Ovary (tissue), 9 donors: Measurements from ENCODE around the gene BCOR. TPM values are rescaled to one million over a fixed set of nuclear protein-coding genes. Genes with fewer than 3 reads are reported as not detected.

Source experiments
- DNase-seq, 5 donors: peaks; one replicate each; pipeline ENCODE4 v3.0.0-alpha.2; 2019 to 2020
- H3K27ac ChIP-seq, 2 donors: fragments of 200-600 bp; one replicate each; pipeline versions ENCODE4 v1.5.1 to v1.8.0; 2019 to 2022
- H3K27me3 ChIP-seq: fragments of 200-600 bp; one replicate; pipeline ENCODE4 v1.8.0; 2022
- H3K36me3 ChIP-seq: fragments of 200-600 bp; sonication (generic); one replicate; pipeline ENCODE4 v1.5.1; 2019
- H3K4me1 ChIP-seq: one replicate; pipeline ENCODE4 v1.8.1; 2013; ENCODE audit warnings: mild to moderate bottlenecking, moderate library complexity; ENCODE audit not compliant: insufficient read depth
- H3K4me3 ChIP-seq: fragments of 200-600 bp; sonication (generic); one replicate; pipeline ENCODE4 v1.5.1; 2017
- H3K9me3 ChIP-seq, 2 donors: fragments of 200-600 bp in 1 of 2; sonication (generic) in 1 of 2; one replicate each; pipeline versions ENCODE4 v1.5.1 to v1.8.1; 2013 to 2019; ENCODE audit warnings: mild to moderate bottlenecking in 1 of 2, moderate library complexity in 1 of 2
- EP300 ChIP-seq: sonication (generic); formaldehyde crosslinking; IDR thresholded peaks from one replicate; pipeline ENCODE4 v1.6.1; 2017; ENCODE audit warnings: antibody characterized with exemption
- POLR2A ChIP-seq: fragments of 450-650 bp; IDR thresholded peaks from one replicate; pipeline ENCODE4 v1.6.1; 2017; ENCODE audit warnings: antibody characterized with exemption, mild to moderate bottlenecking, moderate library complexity
- WGBS, 3 donors: extraction: QIAGEN DNeasy Blood & Tissue Kit in 1 of 3; methylation state at CpG; one replicate each; pipeline versions ENCODE4 v1.1.5 to v1.1.7; 2013 to 2017; 5-methylcytosine and 5-hydroxymethylcytosine counted together
- intact Hi-C, 4 donors: fragments of 100-400 bp; cut with DNase I; formaldehyde crosslinking; loops; one replicate each; pipeline versions ENCODE4 v1.11.0 to v1.15.1; 2022 to 2023
- polyA plus RNA-seq, 2 donors: library from polyadenylated mRNA; stranded (reverse); fragments of 200-250 nt in 1 of 2; fragments of 350-450 nt in 1 of 2; fragmentation: Illumina TruSeq in 1 of 2; extraction: RNeasy Lipid Tissue Mini Kit (QIAGEN cat#74804) in 1 of 2; gene quantifications; one replicate each; pipeline ENCODE4 v1.2.3, GENCODE V29; 2013 to 2014
- total RNA-seq, 7 donors: library from RNA; depleted of rRNA in 2 of 7; stranded (reverse); fragments of >200 nt in 2 of 7; fragmentation: NEBNext Ultra II Directional in 3 of 7; extraction: Animal tissue kit (Norgen Biotek cat#: 25700) in 3 of 7; gene quantifications; one replicate each; pipeline versions ENCODE4 v1.1.0 to v1.2.4, GENCODE V29; 2016 to 2023
- TF ChIP-seq, protein P1 (sequence below), 3 donors: fragments of 450-650 bp in 2 of 3; fragments of 200-600 bp in 1 of 3; IDR thresholded peaks; one replicate each; pipeline versions ENCODE4 v1.5.1 to v1.8.0; 2016 to 2022; ENCODE audit warnings: antibody characterized with exemption in 3 of 3, mild to moderate bottlenecking in 1 of 3
- donor health status: DM: no; HTN: no; CAD: no; lungs with moderate emphysema.
- donor health status: DM: no; HTN: no; CAD: no.
- donor health status: Bipolar disorder and iron deficiency.
- donor health status: DM: yes; HTN: yes; CAD: no.
- donor health status: DM: no; HTN: no; CAD: no.
- donor health status: DM: yes; HTN: yes; CAD: no.

BCOR gene
- total and polyA plus RNA-seq, 9 donors: 17.7 to 57.2 (median 42.3) TPM

- Histone ChIP-seq H3K27me3 (no peaks in the 10 kb centered on the region), H3K4me1 (peaks cover 8% of the 10 kb centered on the region), H3K4me3 (no peak overlapping the region), H3K9me3 (no peaks in the 10 kb centered on the region), H3K27ac (peak overlapping the region in 1 of 2 donors; percentile 48), H3K36me3 (no peaks in the 10 kb centered on the region)
- 72 to 83% (median 77%) methylated on average over 6 of the region's 6 CpGs for WGBS, 3 donors
- TF ChIP-seq EP300 (no peak), POLR2A (no peak)
- TF ChIP-seq, protein P1, sequence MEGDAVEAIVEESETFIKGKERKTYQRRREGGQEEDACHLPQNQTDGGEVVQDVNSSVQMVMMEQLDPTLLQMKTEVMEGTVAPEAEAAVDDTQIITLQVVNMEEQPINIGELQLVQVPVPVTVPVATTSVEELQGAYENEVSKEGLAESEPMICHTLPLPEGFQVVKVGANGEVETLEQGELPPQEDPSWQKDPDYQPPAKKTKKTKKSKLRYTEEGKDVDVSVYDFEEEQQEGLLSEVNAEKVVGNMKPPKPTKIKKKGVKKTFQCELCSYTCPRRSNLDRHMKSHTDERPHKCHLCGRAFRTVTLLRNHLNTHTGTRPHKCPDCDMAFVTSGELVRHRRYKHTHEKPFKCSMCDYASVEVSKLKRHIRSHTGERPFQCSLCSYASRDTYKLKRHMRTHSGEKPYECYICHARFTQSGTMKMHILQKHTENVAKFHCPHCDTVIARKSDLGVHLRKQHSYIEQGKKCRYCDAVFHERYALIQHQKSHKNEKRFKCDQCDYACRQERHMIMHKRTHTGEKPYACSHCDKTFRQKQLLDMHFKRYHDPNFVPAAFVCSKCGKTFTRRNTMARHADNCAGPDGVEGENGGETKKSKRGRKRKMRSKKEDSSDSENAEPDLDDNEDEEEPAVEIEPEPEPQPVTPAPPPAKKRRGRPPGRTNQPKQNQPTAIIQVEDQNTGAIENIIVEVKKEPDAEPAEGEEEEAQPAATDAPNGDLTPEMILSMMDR (IDR thresholded peaks at IDR 0.05): no peak
- DNase-seq: no peak
- intact Hi-C loops: no loop called here
These were observed 44.7 kb upstream of the BCOR start for GRCh38 chrX:40142417-40142816.

DNA sequence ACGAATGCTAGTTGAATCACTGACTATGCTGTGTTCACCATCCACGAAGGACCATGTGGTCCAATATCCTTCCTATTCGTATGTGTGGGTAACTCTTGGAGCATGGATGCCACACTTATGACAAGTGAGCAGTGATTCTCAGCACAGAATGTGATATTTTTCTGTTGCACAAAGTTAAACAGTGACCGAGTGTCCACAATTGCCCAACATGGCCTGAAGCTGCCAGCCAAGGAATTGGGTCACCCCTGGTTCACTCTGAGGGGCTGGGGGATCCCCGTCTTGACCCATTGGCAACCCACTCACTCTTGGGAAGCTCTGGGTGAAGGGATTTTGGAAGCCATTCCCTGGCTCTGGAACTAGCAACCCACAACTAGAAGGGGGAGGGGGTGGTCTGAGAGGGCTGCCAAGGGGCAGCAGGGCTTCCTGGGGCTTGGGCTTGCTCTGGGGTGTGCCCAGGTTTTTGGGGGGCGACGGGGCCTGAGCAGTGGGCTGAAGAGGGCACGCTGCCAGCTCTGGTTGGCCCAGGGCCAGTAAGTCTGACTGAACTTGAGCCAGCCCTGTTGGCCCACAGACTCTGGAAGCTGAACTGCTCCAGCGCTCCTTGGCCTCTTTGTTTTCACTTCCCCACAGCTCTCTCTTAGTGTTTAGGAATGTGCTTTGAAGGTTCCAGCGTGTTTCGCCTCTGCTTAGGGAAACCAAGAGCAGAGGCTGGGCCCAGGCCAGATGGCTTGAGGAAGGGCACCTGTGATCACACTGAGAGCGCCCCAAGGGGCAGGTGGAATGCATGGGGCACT lies 43.1 kb upstream of the BCOR start:
- Histone ChIP-seq H3K27ac (peak overlapping the region in 1 of 2 donors; percentile 48), H3K9me3 (no peaks in the 10 kb centered on the region), H3K27me3 (no peaks in the 10 kb centered on the region), H3K4me3 (no peak overlapping the region), H3K36me3 (no peaks in the 10 kb centered on the region), H3K4me1 (peaks cover 6% of the 10 kb centered on the region)
- peak; percentile 61 to 81 (median 71) for DNase-seq
- TF ChIP-seq EP300 (no peak), POLR2A (no peak)
- TF ChIP-seq, protein P1 (IDR thresholded peaks at IDR 0.05): no peak
- 22 to 27% (median 22%) methylated on average over 8 to 12 of the region's 12 CpGs for WGBS, 3 donors
- intact Hi-C loops: no loop called here

DNA sequence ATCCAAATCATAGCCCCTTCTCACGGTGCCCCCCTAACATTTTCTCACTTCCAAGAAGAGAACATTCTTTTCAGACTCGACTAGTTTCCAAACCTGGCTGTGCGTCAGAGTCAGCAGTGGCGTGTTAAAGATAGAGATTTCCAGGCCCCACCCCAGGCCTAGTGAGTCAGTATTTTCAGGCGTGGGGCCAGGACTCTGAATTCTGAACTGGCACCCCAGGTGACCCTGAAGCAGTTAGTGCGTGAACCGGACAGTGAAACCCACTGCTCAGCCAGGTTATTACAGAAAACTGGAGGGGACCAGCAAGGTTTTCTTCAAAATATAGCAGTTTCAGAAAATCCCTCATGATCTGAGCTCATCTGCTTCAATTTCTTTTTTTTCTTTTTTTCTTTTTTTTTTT lies 35.0 kb upstream of the BCOR start:
- DNase-seq: peak; percentile 75 to 88 (median 82)
- Histone ChIP-seq H3K36me3 (no peaks in the 10 kb centered on the region), H3K4me1 (no peaks in the 10 kb centered on the region), H3K27ac (peak overlapping the region; percentile 44 to 52), H3K27me3 (no peaks in the 10 kb centered on the region), H3K9me3 (no peaks in the 10 kb centered on the region), H3K4me3 (no peak overlapping the region)
- TF ChIP-seq, protein P1 (IDR thresholded peaks at IDR 0.05): no peak
- TF ChIP-seq POLR2A (no peak), EP300 (no peak)
- intact Hi-C loops: no loop called here
- 45 to 49% (median 46%) methylated on average over 7 of the region's 7 CpGs for WGBS, 3 donors

DNA sequence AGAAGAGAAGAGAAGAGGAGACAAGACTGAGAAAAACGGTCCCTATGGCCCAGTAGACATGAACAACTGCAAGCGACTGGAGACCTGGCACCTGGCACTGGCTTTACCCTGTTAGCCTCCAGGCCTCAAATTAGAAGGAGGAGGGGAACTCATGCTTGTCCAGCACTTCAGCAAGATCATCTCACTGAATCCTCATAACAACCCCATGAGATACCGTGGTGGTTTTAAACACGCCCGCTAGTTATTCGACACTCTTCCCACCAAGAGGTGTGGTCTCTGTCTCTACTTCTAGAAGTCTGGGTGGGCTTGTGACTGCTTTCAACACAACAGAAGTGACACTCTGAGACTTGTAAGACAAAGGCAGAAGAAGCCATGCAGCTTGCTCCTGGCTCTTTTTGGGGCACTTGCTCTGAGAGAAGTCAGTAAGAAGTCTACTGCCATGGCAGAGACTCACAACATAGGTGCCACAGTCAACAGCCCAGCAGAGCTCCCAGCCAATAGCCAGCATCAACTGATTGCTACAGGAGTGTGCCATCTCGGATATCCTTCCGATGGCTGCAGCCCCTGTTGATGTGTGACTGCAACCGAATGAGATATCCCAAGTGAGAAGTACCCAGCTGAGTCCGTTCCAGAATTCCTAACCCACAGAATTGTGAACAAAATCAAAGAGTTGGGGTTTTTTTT lies 34.0 kb upstream of the BCOR start:
- TF ChIP-seq EP300: no peak
- TF ChIP-seq, protein P1 (IDR thresholded peaks at IDR 0.05): no peak
- TF ChIP-seq POLR2A: no peak
- Histone ChIP-seq H3K9me3 (no peaks in the 10 kb centered on the region), H3K36me3 (no peaks in the 10 kb centered on the region), H3K27ac (peak overlapping the region; percentile 44 to 52), H3K4me3 (no peak overlapping the region), H3K4me1 (no peaks in the 10 kb centered on the region), H3K27me3 (no peaks in the 10 kb centered on the region)
- 85 to 90% (median 88%) methylated on average over 10 of the region's 10 CpGs for WGBS, 3 donors
- intact Hi-C loops: no loop called here
- DNase-seq: no peak
